OCI-LY7 (cell line): ENCODE measurements around the gene SMG6.

Experiments used
- CTCF ChIP-seq: fragments of 200-600 bp; sonication (generic); conservative IDR thresholded peaks from 2 replicates; pipeline ENCODE4 v1.5.1; 2014; ENCODE audit warnings: mild to moderate bottlenecking, antibody characterized with exemption, low read length, moderate library complexity, mixed read lengths
- EZH2phosphoT487 ChIP-seq: fragments of 200-600 bp; sonication (generic); IDR thresholded peaks from 2 replicates; pipeline ENCODE4 v1.6.1; 2018; ENCODE audit warnings: low read depth, borderline replicate concordance, mild to moderate bottlenecking, mixed run types, antibody characterized with exemption, low read length, moderate library complexity, mixed read lengths

GRCh38 chr17:2060681-2061440 lies 242.7 kb downstream of the SMG6 start:
- TF ChIP-seq CTCF (no peak), EZH2phosphoT487 (no peak)
